GM13976 (cell line): ENCODE measurements around the gene EXOC4.

ENCODE experiments used
- DNase-seq: peaks from one replicate; pipeline ENCODE4 v3.0.0; 2012; ENCODE audit warnings: low spot score
- in situ Hi-C: fragments of 300-500 bp; cut with MboI; formaldehyde crosslinking; loops from one replicate; pipeline ENCODE4 v1.12.0; 2022; ENCODE audit warnings: low sequenced_read_pairs, mixed read lengths, inconsistent platforms; ENCODE audit not compliant: unreplicated experiment
- TF ChIP-seq, protein P1 (sequence below): IDR thresholded peaks from 2 replicates; pipeline ENCODE4 v1.5.1; 2012; ENCODE audit warnings: borderline replicate concordance, mild to moderate bottlenecking; ENCODE audit not compliant: insufficient read depth; ENCODE audit errors: extremely low read depth, missing control alignments, control extremely low read depth

Gene EXOC4

DNA sequence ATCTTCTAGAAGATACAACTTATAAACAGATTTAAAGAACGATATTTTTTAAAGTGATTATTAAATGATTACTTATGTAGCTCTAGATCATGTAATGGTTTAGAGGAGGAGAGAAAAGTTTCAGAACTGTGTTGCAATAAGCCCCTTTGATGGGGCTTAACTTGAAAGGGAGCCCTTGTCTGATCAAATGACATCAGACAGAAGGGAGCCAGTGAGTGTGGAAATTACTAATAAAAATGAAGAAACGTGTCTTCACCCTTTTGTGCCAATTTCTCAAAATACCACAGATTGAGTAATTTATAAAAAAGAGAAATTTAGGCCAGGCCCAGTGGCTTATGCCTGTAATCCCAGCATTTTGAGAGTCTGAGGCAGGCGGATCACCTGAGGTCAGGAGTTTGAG, 318.2 kb downstream of the EXOC4 start:
- in situ Hi-C loops: no loop called here

DNA sequence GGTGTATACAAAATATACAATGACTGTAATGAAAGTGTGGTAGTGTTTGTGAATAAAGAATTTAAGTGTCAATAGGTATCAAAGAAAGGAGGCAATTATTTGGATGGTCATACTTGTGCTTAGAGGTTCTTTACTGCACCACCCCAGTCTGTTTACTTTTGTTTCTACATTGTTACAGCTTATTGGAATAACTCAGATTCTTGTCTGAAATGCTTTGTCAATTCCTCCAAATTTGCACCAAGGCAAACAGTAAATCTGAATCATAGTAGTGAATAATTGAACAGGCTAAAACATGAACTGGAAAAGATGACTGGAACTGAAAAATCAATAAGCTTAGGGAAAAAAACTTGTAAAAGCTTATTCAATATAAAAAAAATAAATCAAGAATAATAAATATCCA, 319.2 kb downstream of the EXOC4 start:
- in situ Hi-C loops: no loop called here
- TF ChIP-seq, protein P1, sequence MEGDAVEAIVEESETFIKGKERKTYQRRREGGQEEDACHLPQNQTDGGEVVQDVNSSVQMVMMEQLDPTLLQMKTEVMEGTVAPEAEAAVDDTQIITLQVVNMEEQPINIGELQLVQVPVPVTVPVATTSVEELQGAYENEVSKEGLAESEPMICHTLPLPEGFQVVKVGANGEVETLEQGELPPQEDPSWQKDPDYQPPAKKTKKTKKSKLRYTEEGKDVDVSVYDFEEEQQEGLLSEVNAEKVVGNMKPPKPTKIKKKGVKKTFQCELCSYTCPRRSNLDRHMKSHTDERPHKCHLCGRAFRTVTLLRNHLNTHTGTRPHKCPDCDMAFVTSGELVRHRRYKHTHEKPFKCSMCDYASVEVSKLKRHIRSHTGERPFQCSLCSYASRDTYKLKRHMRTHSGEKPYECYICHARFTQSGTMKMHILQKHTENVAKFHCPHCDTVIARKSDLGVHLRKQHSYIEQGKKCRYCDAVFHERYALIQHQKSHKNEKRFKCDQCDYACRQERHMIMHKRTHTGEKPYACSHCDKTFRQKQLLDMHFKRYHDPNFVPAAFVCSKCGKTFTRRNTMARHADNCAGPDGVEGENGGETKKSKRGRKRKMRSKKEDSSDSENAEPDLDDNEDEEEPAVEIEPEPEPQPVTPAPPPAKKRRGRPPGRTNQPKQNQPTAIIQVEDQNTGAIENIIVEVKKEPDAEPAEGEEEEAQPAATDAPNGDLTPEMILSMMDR: no peak

More for the DNA sequence above, 318.2 kb downstream of the EXOC4 start:
- no peak for DNase-seq
- TF ChIP-seq, protein P1: no peak

DNA sequence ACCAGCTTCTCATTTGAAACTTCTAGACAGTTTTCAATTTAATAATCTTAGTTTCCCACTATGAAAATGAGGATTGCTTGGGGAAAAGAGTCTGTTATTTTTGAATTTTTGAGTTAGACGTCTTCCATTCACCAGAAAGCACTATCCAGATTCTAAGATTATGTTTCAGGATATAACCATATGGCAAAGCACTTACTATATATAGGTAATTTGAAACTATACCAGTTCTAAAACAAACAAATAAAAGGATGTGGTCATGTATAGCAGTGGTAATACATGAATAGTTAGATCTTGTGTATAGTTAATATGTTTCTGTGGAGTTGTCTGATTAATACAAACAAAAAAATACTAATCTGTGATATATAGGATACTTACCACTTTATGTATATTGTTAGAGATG, 320.0 kb downstream of the EXOC4 start:
- DNase-seq: no peak
- in situ Hi-C loops: no loop called here
- TF ChIP-seq, protein P1: no peak

More for the DNA sequence above, 319.2 kb downstream of the EXOC4 start:
- no peak for DNase-seq

DNA sequence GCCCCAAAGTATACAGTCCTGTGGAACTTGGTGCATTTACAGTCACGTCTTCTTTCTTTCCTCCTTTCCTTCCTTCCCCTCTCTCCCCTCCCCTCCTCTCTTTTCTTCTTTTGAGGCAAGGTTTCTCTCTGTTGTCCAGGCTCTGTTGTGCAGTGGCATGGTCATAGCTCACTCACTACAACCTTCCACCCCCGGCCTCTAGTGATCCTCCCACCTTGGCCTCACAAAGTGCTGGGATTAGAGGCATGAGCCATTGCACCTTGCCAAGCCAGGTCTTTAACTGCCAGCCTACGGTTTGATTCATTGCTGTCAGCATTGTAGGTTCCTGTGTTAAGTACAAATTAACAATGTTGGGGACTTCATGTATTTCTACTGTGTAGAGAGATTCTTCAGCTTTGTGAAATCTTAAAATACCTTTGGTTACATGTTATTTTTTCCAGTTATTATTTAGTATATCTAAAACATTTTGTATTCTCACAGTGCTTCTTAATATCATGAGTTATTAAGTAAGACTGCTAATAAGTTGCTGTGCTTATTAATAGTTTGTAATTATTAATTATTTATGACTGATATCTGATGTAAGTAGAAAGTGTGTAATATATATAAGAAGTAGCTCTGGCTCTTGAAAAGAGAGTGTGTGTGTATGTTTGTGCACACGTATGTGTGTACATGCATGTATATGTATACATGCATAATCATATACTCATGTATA, 320.8 kb downstream of the EXOC4 start:
- TF ChIP-seq, protein P1: no peak
- in situ Hi-C loops: no loop called here

DNA sequence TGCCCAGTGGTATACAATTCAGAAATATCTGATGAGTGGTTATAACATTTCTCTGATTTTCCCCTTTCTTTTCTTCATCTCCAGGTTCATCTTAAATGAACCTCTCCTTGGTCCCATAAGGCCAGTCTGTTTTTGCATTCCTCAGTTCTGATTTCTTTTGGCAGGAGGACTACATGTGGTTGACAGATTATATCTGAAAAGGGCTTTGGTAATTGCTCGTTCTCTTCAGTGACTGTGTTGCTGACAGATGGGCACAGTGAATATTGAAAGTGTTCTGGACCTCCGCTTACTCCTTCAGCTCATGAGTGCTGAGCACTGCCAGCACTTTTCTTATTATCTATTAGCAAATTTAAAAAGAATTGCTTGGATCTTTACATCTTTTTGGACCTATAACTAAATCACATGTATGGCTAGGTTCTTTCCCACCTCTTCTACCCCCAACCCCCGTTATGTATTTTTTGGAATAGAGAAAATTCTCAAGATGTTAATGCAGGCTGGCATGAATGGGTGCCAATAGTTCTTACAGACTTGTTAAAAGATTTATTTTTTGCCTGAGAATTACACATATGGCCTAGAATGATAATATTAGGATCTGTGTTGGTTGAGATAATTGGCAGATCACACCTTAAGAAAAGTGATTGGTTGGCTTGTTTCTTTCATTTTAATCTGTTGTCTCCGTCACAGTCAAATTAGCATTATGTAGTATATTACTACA, 323.0 kb downstream of the EXOC4 start:
- in situ Hi-C loops: no loop called here
- no peak for DNase-seq
- TF ChIP-seq, protein P1: no peak

More for the DNA sequence above, 320.8 kb downstream of the EXOC4 start:
- no peak for DNase-seq

DNA sequence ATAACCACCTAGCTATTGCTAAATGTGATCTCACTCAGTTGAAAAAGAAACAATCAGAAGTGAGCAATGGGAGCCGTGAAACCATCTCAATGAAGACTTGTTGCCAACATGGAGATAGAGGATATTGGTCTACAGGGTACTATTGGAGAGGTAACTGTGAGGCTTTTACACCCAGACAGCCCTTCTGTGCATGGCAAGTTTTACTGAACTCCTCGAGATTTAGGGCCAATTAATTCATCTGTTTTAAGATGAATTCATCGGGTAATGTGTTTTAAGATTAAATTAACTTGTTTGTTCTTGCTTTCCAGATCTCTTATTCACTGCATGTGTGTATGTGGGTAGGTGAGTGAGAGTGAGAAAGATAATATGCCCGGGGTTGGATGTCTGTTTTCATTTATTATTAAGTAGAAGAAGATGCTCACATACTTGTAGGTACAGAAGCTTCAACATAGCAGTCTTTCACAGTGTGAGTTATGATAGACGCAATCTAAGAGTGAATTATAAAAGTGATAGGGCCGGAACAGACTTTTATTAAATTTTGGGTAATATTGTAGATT, 323.8 kb downstream of the EXOC4 start:
- in situ Hi-C loops: no loop called here

More for the DNA sequence above, 323.8 kb downstream of the EXOC4 start:
- TF ChIP-seq, protein P1: no peak
- no peak for DNase-seq
